Vagina (tissue), 2 donors: ENCODE results near the gene POLN. TPM values are rescaled to one million over a fixed set of nuclear protein-coding genes. Genes with fewer than 3 reads are reported as not detected.
"Not testable (repeated sequence)": the region's sequence is repeated elsewhere in the genome, so short reads cannot be mapped to it uniquely, and the experiment has no call there.

Experiments used
- DNase-seq, 2 donors: peaks; one replicate each; pipeline ENCODE4 v3.0.0-alpha.2; 2017; ENCODE audit errors: extremely low spot score in 2 of 2
- H3K27ac ChIP-seq: fragments of 200-600 bp; sonication (generic); one replicate; pipeline ENCODE4 v1.5.1; 2019
- H3K27me3 ChIP-seq: fragments of 200-600 bp; sonication (generic); one replicate; pipeline ENCODE4 v1.5.1; 2019
- H3K36me3 ChIP-seq, 2 donors: fragments of 200-600 bp; sonication (generic); one replicate each; pipeline ENCODE4 v1.5.1; 2017 to 2019
- H3K4me1 ChIP-seq: fragments of 200-600 bp; sonication (generic); one replicate; pipeline ENCODE4 v1.5.1; 2019
- H3K4me3 ChIP-seq, 2 donors: fragments of 200-600 bp; sonication (generic); 1 replicate in 1 of 2; 2 replicates in 1 of 2; pipeline ENCODE4 v1.5.1; 2016 to 2019
- H3K9me3 ChIP-seq: fragments of 200-600 bp; sonication (generic); one replicate; pipeline ENCODE4 v1.5.1; 2019
- CTCF ChIP-seq, 3 experiments: fragments of 450-650 bp in 2 of 3; fragments of 200-600 bp in 1 of 3; sonication (generic) in 1 of 3; IDR thresholded peaks; one replicate each; pipeline ENCODE4 v1.5.1; 2017 to 2019; ENCODE audit warnings: antibody characterized with exemption in 3 of 3, mild to moderate bottlenecking in 2 of 3, moderate library complexity in 2 of 3
- POLR2A ChIP-seq, 2 donors: fragments of 450-650 bp; IDR thresholded peaks; one replicate each; pipeline ENCODE4 v1.6.1; 2017; ENCODE audit warnings: antibody characterized with exemption in 2 of 2, mild to moderate bottlenecking in 2 of 2, moderate library complexity in 2 of 2
- POLR2AphosphoS5 ChIP-seq, 2 donors: sonication (generic); formaldehyde crosslinking; IDR thresholded peaks; one replicate each; pipeline ENCODE4 v1.9.0; 2017; ENCODE audit warnings: antibody characterized with exemption in 2 of 2, mild to moderate bottlenecking in 2 of 2, low read depth in 1 of 2; ENCODE audit not compliant: insufficient read depth in 1 of 2
- intact Hi-C: fragments of 100-400 bp; cut with DNase I; formaldehyde crosslinking; loops from one replicate; pipeline ENCODE4 v1.15.1; 2023
- total RNA-seq: library from RNA; depleted of rRNA; stranded (reverse); fragments of >200 nt; gene quantifications from one replicate; pipeline ENCODE4 v1.2.3, GENCODE V29; 2016

POLN gene
- total RNA-seq, 1 donor from 2014 or later, result 3.9 TPM

GRCh38 chr4:2218436-2218835 is 23.5 kb downstream of the POLN start:
- Histone ChIP-seq H3K27ac (no peak overlapping the region), H3K27me3 (no peaks in the 10 kb centered on the region), H3K36me3 (peaks cover 0 to 13% of the 10 kb centered on the region in 2 donors), H3K9me3 (no peaks in the 10 kb centered on the region), H3K4me3 (no peak overlapping the region), H3K4me1 (no peaks in the 10 kb centered on the region)
- no peak for DNase-seq
- intact Hi-C loops, result no loop called here
- TF ChIP-seq POLR2A (IDR thresholded peaks at IDR 0.05) (no peak), CTCF (IDR thresholded peaks at IDR 0.05) (no peak), POLR2AphosphoS5 (IDR thresholded peaks at IDR 0.05; ENCODE audit: insufficient read depth in 1 of 2, low read depth in 1 of 2) (no peak)

- Histone ChIP-seq H3K27me3 (no peaks in the 10 kb centered on the region), H3K27ac (no peak overlapping the region), H3K9me3 (no peaks in the 10 kb centered on the region), H3K4me3 (no peak overlapping the region), H3K36me3 (peaks cover 0 to 6% of the 10 kb centered on the region in 2 donors), H3K4me1 (no peaks in the 10 kb centered on the region)
- intact Hi-C loops, result no loop called here
- DNase-seq, result no peak
- no peak for TF ChIP-seq CTCF (IDR thresholded peaks at IDR 0.05)
Observed at GRCh38 chr4:2217726-2218125, 24.2 kb downstream of the POLN start.

- intact Hi-C loops, result no loop called here
Observed at GRCh38 chr4:2212831-2213230, 29.1 kb downstream of the POLN start.

GRCh38 chr4:2202789-2203188 is 39.1 kb downstream of the POLN start:
- H3K27ac ChIP-seq, H3K27me3 ChIP-seq, intact Hi-C loops, H3K9me3 ChIP-seq, H3K36me3 ChIP-seq, DNase-seq, H3K4me1 ChIP-seq, H3K4me3 ChIP-seq: not testable (repeated sequence)

More at GRCh38 chr4:2212831-2213230, 29.1 kb downstream of the POLN start:
- Histone ChIP-seq H3K9me3 (no peaks in the 10 kb centered on the region), H3K4me3 (no peak overlapping the region), H3K4me1 (no peaks in the 10 kb centered on the region), H3K36me3 (no peaks in the 10 kb centered on the region), H3K27me3 (no peaks in the 10 kb centered on the region), H3K27ac (no peak overlapping the region)
- DNase-seq, result no peak
- TF ChIP-seq POLR2A (IDR thresholded peaks at IDR 0.05) (no peak), CTCF (IDR thresholded peaks at IDR 0.05) (no peak), POLR2AphosphoS5 (IDR thresholded peaks at IDR 0.05; ENCODE audit: insufficient read depth in 1 of 2, low read depth in 1 of 2) (no peak)

GRCh38 chr4:2194496-2194895 is 47.4 kb downstream of the POLN start:
- intact Hi-C loops, result no loop called here

More at GRCh38 chr4:2194496-2194895, 47.4 kb downstream of the POLN start:
- Histone ChIP-seq H3K4me3 (no peak overlapping the region), H3K27ac (no peak overlapping the region), H3K9me3 (no peaks in the 10 kb centered on the region), H3K4me1 (no peaks in the 10 kb centered on the region), H3K27me3 (no peaks in the 10 kb centered on the region), H3K36me3 (no peaks in the 10 kb centered on the region)
- TF ChIP-seq POLR2A (IDR thresholded peaks at IDR 0.05) (no peak), POLR2AphosphoS5 (IDR thresholded peaks at IDR 0.05; ENCODE audit: insufficient read depth in 1 of 2, low read depth in 1 of 2) (no peak), CTCF (IDR thresholded peaks at IDR 0.05) (no peak)
- DNase-seq, result no peak
